C4-2B (cell line): Measurements from ENCODE around the gene CCL4.
"Not testable (repeated sequence)": the region's sequence is repeated elsewhere in the genome, so short reads cannot be mapped to it uniquely, and the experiment has no call there.

Experiments used
- H3K27ac ChIP-seq: fragments of 450-650 bp; 2 replicates; pipeline ENCODE4 v1.5.1; 2017
- CTCF ChIP-seq: fragments of 450-650 bp; conservative IDR thresholded peaks from 2 replicates; pipeline ENCODE4 v1.5.1; 2017; ENCODE audit warnings: mild to moderate bottlenecking
- ZFX ChIP-seq: fragments of 450-650 bp; IDR thresholded peaks from 2 replicates; pipeline ENCODE4 v1.6.1; 2017

The CCL4 gene

GRCh38 chr17:36094232-36094631 lies 9.4 kb upstream of the CCL4 start:
- no peak for TF ChIP-seq ZFX
- TF ChIP-seq CTCF, result no peak
- H3K27ac ChIP-seq, result no peak overlapping the region

- no peak overlapping the region for H3K27ac ChIP-seq
- TF ChIP-seq CTCF (no peak), ZFX (no peak)
These were observed 8.9 kb upstream of the CCL4 start for GRCh38 chr17:36094746-36095145.

- TF ChIP-seq CTCF, result no peak
- TF ChIP-seq ZFX, result no peak
- H3K27ac ChIP-seq, result peak overlapping the region; percentile 26
These were observed 7.6 kb upstream of the CCL4 start for GRCh38 chr17:36095992-36096391.

GRCh38 chr17:36099004-36099403 lies 4.6 kb upstream of the CCL4 start:
- H3K27ac ChIP-seq, result not testable (repeated sequence)

- not testable (repeated sequence) for H3K27ac ChIP-seq
These were observed 619 bp downstream of the CCL4 start for GRCh38 chr17:36104246-36104645.

GRCh38 chr17:36104701-36105181 lies 1.1 kb downstream of the CCL4 start:
- TF ChIP-seq ZFX (no peak), CTCF (no peak)
- no peak overlapping the region for H3K27ac ChIP-seq

GRCh38 chr17:36105781-36106492 lies 2.3 kb downstream of the CCL4 start:
- no peak overlapping the region for H3K27ac ChIP-seq
- TF ChIP-seq CTCF (no peak), ZFX (no peak)

- TF ChIP-seq ZFX, result no peak
- no peak for TF ChIP-seq CTCF
- H3K27ac ChIP-seq, result no peak overlapping the region
These were observed 2.8 kb downstream of the CCL4 start for GRCh38 chr17:36106493-36106835.

- no peak overlapping the region for H3K27ac ChIP-seq
- TF ChIP-seq CTCF (no peak), ZFX (no peak)
These were observed 4.0 kb downstream of the CCL4 start for GRCh38 chr17:36107660-36108059.

- not testable (repeated sequence) for H3K27ac ChIP-seq
These were observed 4.6 kb downstream of the CCL4 start for GRCh38 chr17:36108265-36108664.
